Thyroid gland (tissue), 4 donors: ENCODE results near the gene FBXO9. TPM values are rescaled to one million over a fixed set of nuclear protein-coding genes. Genes with fewer than 3 reads are reported as not detected.

Experiments
- DNase-seq, 2 donors: peaks; one replicate each; pipeline ENCODE4 v3.0.0-alpha.2; 2019
- H3K27ac ChIP-seq, 3 donors: fragments of 200-600 bp; sonication (generic); 1 replicate in 2 of 3; 2 replicates in 1 of 3; pipeline ENCODE4 v1.5.1; 2016 to 2019; ENCODE audit warnings: mild to moderate bottlenecking in 1 of 3, moderate library complexity in 1 of 3
- H3K27me3 ChIP-seq: fragments of 200-600 bp; sonication (generic); one replicate; pipeline ENCODE4 v1.5.1; 2019
- H3K36me3 ChIP-seq, 2 donors: fragments of 200-600 bp; sonication (generic); one replicate each; pipeline ENCODE4 v1.5.1; 2016 to 2019
- H3K4me1 ChIP-seq, 2 donors: fragments of 200-600 bp; sonication (generic); one replicate each; pipeline ENCODE4 v1.5.1; 2017 to 2019
- H3K4me3 ChIP-seq, 3 donors: fragments of 200-600 bp; sonication (generic); replicated peaks in 1 of 3; 1 replicate in 2 of 3; 2 replicates in 1 of 3; pipeline ENCODE4 v1.5.1; 2016; ENCODE audit warnings: mild to moderate bottlenecking in 1 of 3
- H3K9me3 ChIP-seq: fragments of 200-600 bp; sonication (generic); one replicate; pipeline ENCODE4 v1.5.1; 2017
- CTCF ChIP-seq, 6 experiments: fragments of 200-600 bp in 3 of 6; fragments of 450-650 bp in 3 of 6; sonication (generic) in 3 of 6; IDR thresholded peaks; one replicate each; pipeline ENCODE4 v1.5.1; 2016 to 2019; ENCODE audit warnings: antibody characterized with exemption in 6 of 6, mild to moderate bottlenecking in 2 of 6, inconsistent platforms in 1 of 6, moderate library complexity in 1 of 6
- POLR2A ChIP-seq, 2 donors: fragments of 450-650 bp; IDR thresholded peaks; one replicate each; pipeline ENCODE4 v1.6.1; 2017; ENCODE audit warnings: antibody characterized with exemption in 2 of 2, mild to moderate bottlenecking in 2 of 2, moderate library complexity in 1 of 2
- WGBS, 2 donors: methylation state at CpG; one replicate each; pipeline ENCODE4 v1.1.5; 2017; 5-methylcytosine and 5-hydroxymethylcytosine counted together
- intact Hi-C: fragments of 100-400 bp; cut with DNase I; formaldehyde crosslinking; loops from one replicate; pipeline ENCODE4 v1.15.1; 2023
- total RNA-seq, 4 donors: library from RNA; depleted of rRNA; stranded (reverse); fragments of >200 nt; gene quantifications; one replicate each; pipeline ENCODE4 v1.2.3, GENCODE V29; 2016

FBXO9 gene
- total RNA-seq, 4 donors from 2014 or later = 62.1 to 77.4 (median 76.4) TPM

- 91 to 93% methylated on average over 3 of the region's 3 CpGs for WGBS, 2 donors
- no peak for DNase-seq
- peaks cover 0 to 5% of the 10 kb centered on the region in 2 donors for H3K4me1 ChIP-seq
- H3K36me3 ChIP-seq = peaks cover 6 to 26% of the 10 kb centered on the region in 2 donors
- H3K27me3 ChIP-seq = no peaks in the 10 kb centered on the region
- no peaks in the 10 kb centered on the region for H3K9me3 ChIP-seq
- TF ChIP-seq CTCF (IDR thresholded peaks at IDR 0.05) (no peak), POLR2A (IDR thresholded peaks at IDR 0.05) (no peak)
- intact Hi-C loops = no loop called here
- H3K4me3 ChIP-seq = no peak overlapping the region
- H3K27ac ChIP-seq = no peak overlapping the region
Measured at GRCh38 chr6:53029761-53030160, 35.4 kb upstream of the FBXO9 start.

- H3K27me3 ChIP-seq = no peaks in the 10 kb centered on the region
- no peaks in the 10 kb centered on the region for H3K9me3 ChIP-seq
- intact Hi-C loops = no loop called here
- no peak for DNase-seq
- 93 to 98% methylated on average over 4 of the region's 4 CpGs for WGBS, 2 donors
- H3K4me3 ChIP-seq = no peak overlapping the region
- H3K27ac ChIP-seq = no peak overlapping the region
- H3K4me1 ChIP-seq = peaks cover 0 to 5% of the 10 kb centered on the region in 2 donors
- H3K36me3 ChIP-seq = peaks cover 6 to 24% of the 10 kb centered on the region in 2 donors
- TF ChIP-seq POLR2A (IDR thresholded peaks at IDR 0.05) (no peak), CTCF (IDR thresholded peaks at IDR 0.05) (no peak)
Measured at GRCh38 chr6:53031281-53031680, 33.9 kb upstream of the FBXO9 start.

- Histone ChIP-seq H3K4me1 (peaks cover 0 to 5% of the 10 kb centered on the region in 2 donors), H3K9me3 (no peaks in the 10 kb centered on the region), H3K36me3 (peaks cover 6 to 18% of the 10 kb centered on the region in 2 donors), H3K27ac (no peak overlapping the region), H3K27me3 (no peaks in the 10 kb centered on the region), H3K4me3 (no peak overlapping the region)
- intact Hi-C loops = no loop called here
- WGBS, 2 donors = 79 to 81% methylated on average over 4 of the region's 4 CpGs
- TF ChIP-seq CTCF (IDR thresholded peaks at IDR 0.05) = no peak
- no peak for TF ChIP-seq POLR2A (IDR thresholded peaks at IDR 0.05)
- DNase-seq = no peak
Measured at GRCh38 chr6:53032849-53033248, 32.4 kb upstream of the FBXO9 start.

DNA sequence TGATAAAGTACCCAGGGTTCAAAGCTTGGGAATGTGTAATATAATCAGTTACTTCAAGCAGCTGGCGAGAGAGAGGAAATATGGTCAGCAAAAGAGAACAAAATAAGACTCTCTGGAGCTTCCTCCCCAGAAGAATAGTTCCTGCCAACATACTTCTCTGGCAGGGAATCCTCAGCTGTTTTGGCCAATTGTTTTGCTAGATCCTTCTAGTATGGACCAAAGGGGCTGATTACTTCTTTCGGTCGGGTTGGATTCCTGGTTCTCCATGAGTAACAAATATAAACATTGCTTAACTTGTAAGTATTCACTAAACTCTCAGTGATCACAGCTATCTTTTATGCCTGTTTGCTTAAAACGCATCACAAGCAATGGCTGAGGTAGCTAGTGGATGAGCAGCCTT is 31.4 kb upstream of the FBXO9 start:
- Histone ChIP-seq H3K4me3 (no peak overlapping the region), H3K36me3 (peaks cover 6 to 12% of the 10 kb centered on the region in 2 donors), H3K4me1 (peaks cover 0 to 5% of the 10 kb centered on the region in 2 donors), H3K27me3 (no peaks in the 10 kb centered on the region), H3K9me3 (no peaks in the 10 kb centered on the region), H3K27ac (peak overlapping the region in 1 of 3 donors; percentile 18)
- WGBS, 2 donors = 43 to 45% methylated on average over 4 of the region's 4 CpGs
- no peak for DNase-seq
- intact Hi-C loops = no loop called here
- TF ChIP-seq POLR2A (IDR thresholded peaks at IDR 0.05) (no peak), CTCF (IDR thresholded peaks at IDR 0.05) (no peak)

- Histone ChIP-seq H3K27ac (no peak overlapping the region), H3K9me3 (no peaks in the 10 kb centered on the region), H3K4me3 (no peak overlapping the region), H3K4me1 (peaks cover 0 to 5% of the 10 kb centered on the region in 2 donors), H3K36me3 (peaks cover 5 to 11% of the 10 kb centered on the region in 2 donors), H3K27me3 (no peaks in the 10 kb centered on the region)
- DNase-seq = no peak
- 85 to 91% methylated on average over 8 of the region's 8 CpGs for WGBS, 2 donors
- TF ChIP-seq POLR2A (IDR thresholded peaks at IDR 0.05) = no peak
- TF ChIP-seq CTCF (IDR thresholded peaks at IDR 0.05) = no peak
- intact Hi-C loops = no loop called here
Measured at GRCh38 chr6:53035549-53036213, 29.5 kb upstream of the FBXO9 start.
